ENCODE results near the gene COLGALT1. TPM values are rescaled to one million over a fixed set of nuclear protein-coding genes. Genes with fewer than 3 reads are reported as not detected.

COLGALT1 gene
- total and polyA plus RNA-seq, 9 of the 15 experiments (the other 6 are each of a cell fraction or from before 2014, with no cell fraction given): 4.9 to 119 (median 82.6) TPM

GRCh38 chr19:17611462-17612244, 56.2 kb downstream of the COLGALT1 start (continued):
- TF ChIP-seq ZNF407 (IDR thresholded peaks at IDR 0.05; ENCODE audit: low read depth) (no peak), HINFP (tag; conservative IDR thresholded peaks at IDR 0.05; ENCODE audit: low read depth) (no peak), CREM (IDR thresholded peaks at IDR 0.05; ENCODE audit: low read depth) (no peak), SMAD1 (IDR thresholded peaks at IDR 0.05; ENCODE audit: low read depth, low read length, partially characterized antibody) (no peak), ZKSCAN3 (CRISPR knock-in tag; IDR thresholded peaks at IDR 0.05) (no peak), ATF1 (CRISPR knock-in tag; IDR thresholded peaks at IDR 0.05) (no peak), ATF1 (tag; IDR thresholded peaks at IDR 0.05) (no peak), TCF15 (CRISPR knock-in tag; IDR thresholded peaks at IDR 0.05) (no peak), POU5F1 (IDR thresholded peaks at IDR 0.05; ENCODE audit: borderline replicate concordance, low read depth, low read length, partially characterized antibody) (no peak), ZFP91 (CRISPR knock-in tag; IDR thresholded peaks at IDR 0.05) (no peak), NBN (IDR thresholded peaks at IDR 0.05; ENCODE audit: low read depth) (no peak), STAT5A (IDR thresholded peaks at IDR 0.05; ENCODE audit: borderline replicate concordance, low read length) (no peak), RBM25 (IDR thresholded peaks at IDR 0.05; ENCODE audit: low read depth, low read length, severe bottlenecking) (peak; percentile 71), ZBTB33 (CRISPR knock-in tag; IDR thresholded peaks at IDR 0.05) (0 out of 2 replicates have a peak, but pooled peaks have one; percentile 16)

Data from K562 (cell line).